ENCODE results near the gene COL16A1. TPM values are rescaled to one million over a fixed set of nuclear protein-coding genes. Genes with fewer than 3 reads are reported as not detected.

Gene COL16A1
- polyA plus RNA-seq, 3 donors: 0.13 TPM; not detected in 2

- no peak overlapping the region for H3K27ac Mint-ChIP-seq
- 94% methylated on average over 9 of the region's 14 CpGs for WGBS (ENCODE audit: insufficient coverage)
- H3K9me3 Mint-ChIP-seq: no peaks in the 10 kb centered on the region
Observed at GRCh38 chr1:31675756-31676155, 28.1 kb downstream of the COL16A1 start.

GRCh38 chr1:31675161-31675560 lies 28.7 kb downstream of the COL16A1 start:
- intact Hi-C loops (cut with micrococcal nuclease): no loop called here
- no peak overlapping the region for H3K27ac Mint-ChIP-seq

More at GRCh38 chr1:31675756-31676155, 28.1 kb downstream of the COL16A1 start:
- H3K79me2 ChIP-seq (ENCODE audit: insufficient read depth, low read length): no peaks in the 10 kb centered on the region
- peaks cover 0 to 3% of the 10 kb centered on the region in 2 donors for H3K27me3 ChIP-seq (ENCODE audit: control insufficient read depth in 2 of 2, insufficient read depth in 2 of 2, low read length in 2 of 2)
- no peaks in the 10 kb centered on the region for H3K9me3 ChIP-seq (replicated peaks in 1 of 2; ENCODE audit: control insufficient read depth in 1 of 2, insufficient read depth in 1 of 2, low read length in 2 of 2)
- TF ChIP-seq CTCF (IDR thresholded peaks at IDR 0.05): no peak
- no peak overlapping the region for H3K4me2 ChIP-seq (replicated peaks; ENCODE audit: extremely low read depth, low read length, poor library complexity, severe bottlenecking)
- no peak overlapping the region for H3K4me3 Mint-ChIP-seq
- no peak overlapping the region for H3K4me3 ChIP-seq (replicated peaks in 1 of 3; ENCODE audit: low read depth in 2 of 3, low read length in 3 of 3)
- H3K9ac ChIP-seq (ENCODE audit: insufficient read depth, low read length, poor library complexity, severe bottlenecking): no peak overlapping the region
- intact Hi-C loops (cut with micrococcal nuclease): no loop called here
- no peaks in the 10 kb centered on the region for H3K36me3 Mint-ChIP-seq
- no peaks in the 10 kb centered on the region for H3K4me1 ChIP-seq (ENCODE audit: control insufficient read depth in 1 of 2, insufficient read depth in 2 of 2, low read length in 2 of 2)
- H2AFZ ChIP-seq (ENCODE audit: insufficient read depth, low read depth, low read length, poor library complexity, severe bottlenecking): no peak overlapping the region
- no peaks in the 10 kb centered on the region for H4K20me1 ChIP-seq (ENCODE audit: insufficient read depth, low read length)
- no peak for DNase-seq
- no peaks in the 10 kb centered on the region for H3K4me1 Mint-ChIP-seq
- no peak overlapping the region for H3K27ac ChIP-seq (ENCODE audit: low read depth in 1 of 2, low read length in 2 of 2)
- peaks cover 2 to 17% (median 16%) of the 10 kb centered on the region in 3 donors for H3K27me3 Mint-ChIP-seq (ENCODE audit: low read depth in 3 of 3)
- no peaks in the 10 kb centered on the region for H3K36me3 ChIP-seq (replicated peaks in 1 of 2; ENCODE audit: control insufficient read depth in 1 of 2, insufficient read depth in 2 of 2, low read length in 2 of 2)

More at GRCh38 chr1:31675161-31675560, 28.7 kb downstream of the COL16A1 start:
- Histone ChIP-seq H3K4me1 (ENCODE audit: control insufficient read depth in 1 of 2, insufficient read depth in 2 of 2, low read length in 2 of 2) (peaks cover 3 to 4% of the 10 kb centered on the region in 2 donors), H3K4me3 (replicated peaks in 1 of 3; ENCODE audit: low read depth in 2 of 3, low read length in 3 of 3) (no peak overlapping the region), H2AFZ (ENCODE audit: insufficient read depth, low read depth, low read length, poor library complexity, severe bottlenecking) (no peak overlapping the region), H3K36me3 (replicated peaks in 1 of 2; ENCODE audit: control insufficient read depth in 1 of 2, insufficient read depth in 2 of 2, low read length in 2 of 2) (no peaks in the 10 kb centered on the region), H4K20me1 (ENCODE audit: insufficient read depth, low read length) (no peaks in the 10 kb centered on the region), H3K9ac (ENCODE audit: insufficient read depth, low read length, poor library complexity, severe bottlenecking) (no peak overlapping the region), H3K4me2 (replicated peaks; ENCODE audit: extremely low read depth, low read length, poor library complexity, severe bottlenecking) (no peak overlapping the region), H3K27me3 (ENCODE audit: control insufficient read depth in 2 of 2, insufficient read depth in 2 of 2, low read length in 2 of 2) (peaks cover 0 to 9% of the 10 kb centered on the region in 2 donors), H3K79me2 (ENCODE audit: insufficient read depth, low read length) (no peaks in the 10 kb centered on the region), H3K27ac (ENCODE audit: low read depth in 1 of 2, low read length in 2 of 2) (no peak overlapping the region), H3K9me3 (replicated peaks in 1 of 2; ENCODE audit: control insufficient read depth in 1 of 2, insufficient read depth in 1 of 2, low read length in 2 of 2) (no peaks in the 10 kb centered on the region)
- DNase-seq: no peak
- whole genome bisulfite sequencing (ENCODE audit: insufficient coverage): 82% methylated on average over 6 of the region's 7 CpGs
- peaks cover 4% of the 10 kb centered on the region for H3K4me1 Mint-ChIP-seq
- TF ChIP-seq CTCF (IDR thresholded peaks at IDR 0.05): no peak
- no peaks in the 10 kb centered on the region for H3K9me3 Mint-ChIP-seq
- peaks cover 8 to 23% (median 19%) of the 10 kb centered on the region in 3 donors for H3K27me3 Mint-ChIP-seq (ENCODE audit: low read depth in 3 of 3)
- no peaks in the 10 kb centered on the region for H3K36me3 Mint-ChIP-seq
- H3K4me3 Mint-ChIP-seq: no peak overlapping the region

All from CD14-positive monocyte (primary cell).